Transverse colon (tissue), 4 donors: ENCODE data around the gene MRFAP1. TPM values are rescaled to one million over a fixed set of nuclear protein-coding genes. Genes with fewer than 3 reads are reported as not detected.
"Not testable (repeated sequence)": the region's sequence is repeated elsewhere in the genome, so short reads cannot be mapped to it uniquely, and the experiment has no call there.

Experiments used
- DNase-seq: peaks from one replicate; pipeline ENCODE4 v3.0.0-alpha.2; 2019
- H3K27ac ChIP-seq, 4 donors: fragments of 200-600 bp; sonication (generic); 2 replicates each; pipeline ENCODE4 v1.5.1; 2016 to 2018; ENCODE audit warnings: inconsistent platforms in 4 of 4
- H3K27me3 ChIP-seq: fragments of 200-600 bp; sonication (generic); 2 replicates; pipeline ENCODE4 v1.5.1; 2017; ENCODE audit warnings: inconsistent platforms
- H3K36me3 ChIP-seq, 4 donors: fragments of 200-600 bp; sonication (generic); 2 replicates each; pipeline ENCODE4 v1.5.1; 2017 to 2019; ENCODE audit warnings: inconsistent platforms in 4 of 4
- H3K4me1 ChIP-seq, 4 donors: fragments of 200-600 bp; sonication (generic); 2 replicates each; pipeline ENCODE4 v1.5.1; 2017 to 2020; ENCODE audit warnings: inconsistent platforms in 4 of 4
- H3K4me3 ChIP-seq, 4 donors: fragments of 200-600 bp; sonication (generic); 1 replicate in 1 of 4; 2 replicates in 3 of 4; pipeline versions ENCODE4 v1.5.1 to v1.6.1; 2017 to 2019; ENCODE audit warnings: inconsistent platforms in 4 of 4
- H3K9me3 ChIP-seq, 2 donors: fragments of 200-600 bp; sonication (generic); 2 replicates each; pipeline ENCODE4 v1.5.1; 2017 to 2019; ENCODE audit warnings: inconsistent platforms in 2 of 2
- CTCF ChIP-seq, 5 experiments: fragments of 200-600 bp in 3 of 5; fragments of 450-650 bp in 2 of 5; sonication (generic) in 3 of 5; IDR thresholded peaks; 1 replicate in 2 of 5; 2 replicates in 3 of 5; pipeline ENCODE4 v1.5.1; 2016 to 2017; ENCODE audit warnings: antibody characterized with exemption in 5 of 5, inconsistent platforms in 3 of 5, mild to moderate bottlenecking in 2 of 5, moderate library complexity in 1 of 5
- EP300 ChIP-seq: sonication (generic); formaldehyde crosslinking; IDR thresholded peaks from one replicate; pipeline ENCODE4 v1.6.1; 2017; ENCODE audit warnings: antibody characterized with exemption, low read depth
- POLR2A ChIP-seq: fragments of 450-650 bp; IDR thresholded peaks from one replicate; pipeline ENCODE4 v1.6.1; 2016; ENCODE audit warnings: antibody characterized with exemption, mild to moderate bottlenecking, moderate library complexity
- POLR2AphosphoS5 ChIP-seq, 3 donors: sonication (generic); formaldehyde crosslinking; IDR thresholded peaks; one replicate each; pipeline ENCODE4 v1.6.1; 2016; ENCODE audit warnings: antibody characterized with exemption in 3 of 3
- WGBS, 2 donors: methylation state at CpG; one replicate each; pipeline ENCODE4 v1.1.5; 2018; ENCODE audit warnings: low coverage in 1 of 2; 5-methylcytosine and 5-hydroxymethylcytosine counted together
- in situ Hi-C, 4 donors: fragments of 200-750 bp; cut with MboI; loops; one replicate each; pipeline versions ENCODE4 v1.15.0 to v1.15.1; 2017; ENCODE audit warnings: low sequenced_read_pairs in 3 of 4, low pct_ligation_motif_present in 1 of 4, low pct_unique_long_range_greater_than_20kb in 1 of 4
- intact Hi-C: fragments of 100-400 bp; cut with DNase I; formaldehyde crosslinking; loops from one replicate; pipeline ENCODE4 v1.15.1; 2023; ENCODE audit warnings: low total_unique reads
- total RNA-seq, 4 donors: library from RNA; depleted of rRNA; stranded (reverse); fragments of >200 nt; gene quantifications; one replicate each; pipeline ENCODE4 v1.1.0, GENCODE V29; 2016

MRFAP1 gene
- total RNA-seq, 4 donors from 2014 or later, result 96.3 to 229 (median 125) TPM

- in situ Hi-C loops (no loop called here), intact Hi-C loops (loop anchor here (10.0 kb wide), 1 partner anchor 56 kb away; the partner anchor contains the start of gene MRFAP1L1)
- no peak for DNase-seq
- TF ChIP-seq POLR2A, result no peak
- no peak for TF ChIP-seq CTCF (IDR thresholded peaks at IDR 0.05)
- TF ChIP-seq POLR2AphosphoS5 (IDR thresholded peaks at IDR 0.05), result no peak
- TF ChIP-seq EP300, result no peak
- H3K4me3 ChIP-seq, result no peak overlapping the region
- H3K9me3 ChIP-seq, result no peaks in the 10 kb centered on the region
- no peaks in the 10 kb centered on the region for H3K36me3 ChIP-seq
- WGBS, 2 donors, result 79 to 86% methylated on average over 7 to 8 of the region's 8 CpGs
- H3K27ac ChIP-seq, result no peak overlapping the region
- H3K27me3 ChIP-seq, result no peaks in the 10 kb centered on the region
- no peaks in the 10 kb centered on the region for H3K4me1 ChIP-seq
Measured at GRCh38 chr4:6649216-6649615, 8.7 kb downstream of the MRFAP1 start.

GRCh38 chr4:6654211-6654610 lies 13.7 kb downstream of the MRFAP1 start:
- in situ Hi-C loops, result not testable (repeated sequence)

GRCh38 chr4:6655291-6655690 lies 14.8 kb downstream of the MRFAP1 start:
- H3K27ac ChIP-seq, DNase-seq, intact Hi-C loops, H3K4me3 ChIP-seq, H3K9me3 ChIP-seq, in situ Hi-C loops, H3K36me3 ChIP-seq: not testable (repeated sequence)
- 75 to 100% methylated on average over 1 to 2 of the region's 2 CpGs for WGBS, 2 donors
- Histone ChIP-seq H3K4me1 (peaks cover 0 to 14% (median 0%) of the 10 kb centered on the region in 4 donors), H3K27me3 (peaks cover 21% of the 10 kb centered on the region)

More at GRCh38 chr4:6654211-6654610, 13.7 kb downstream of the MRFAP1 start:
- 52 to 100% methylated on average over 1 to 3 of the region's 3 CpGs for WGBS, 2 donors
- H3K27ac ChIP-seq, intact Hi-C loops, H3K9me3 ChIP-seq, H3K36me3 ChIP-seq, DNase-seq, H3K4me3 ChIP-seq: not testable (repeated sequence)
- peaks cover 0 to 11% (median 0%) of the 10 kb centered on the region in 4 donors for H3K4me1 ChIP-seq
- H3K27me3 ChIP-seq, result peaks cover 12% of the 10 kb centered on the region

- intact Hi-C loops, result no loop called here
- no peaks in the 10 kb centered on the region for H3K9me3 ChIP-seq
- in situ Hi-C loops, result no loop called here
Measured at GRCh38 chr4:6655924-6656323, 15.4 kb downstream of the MRFAP1 start.

More at GRCh38 chr4:6655924-6656323, 15.4 kb downstream of the MRFAP1 start:
- 83% methylated on average over 5 of the region's 5 CpGs; no CpG with 5 or more reads in 1 of the 2 donors for WGBS, 2 donors
- no peak for DNase-seq
- Histone ChIP-seq H3K4me3 (no peak overlapping the region), H3K27me3 (peaks cover 21% of the 10 kb centered on the region), H3K27ac (no peak overlapping the region), H3K4me1 (peaks cover 0 to 14% (median 0%) of the 10 kb centered on the region in 4 donors), H3K36me3 (no peaks in the 10 kb centered on the region)
- TF ChIP-seq EP300 (no peak), POLR2A (no peak), CTCF (IDR thresholded peaks at IDR 0.05) (no peak), POLR2AphosphoS5 (IDR thresholded peaks at IDR 0.05) (no peak)
